H1 (cell line): ENCODE measurements around the gene HACD2. TPM values are rescaled to one million over a fixed set of nuclear protein-coding genes. Genes with fewer than 3 reads are reported as not detected.

ENCODE experiments used
- CTCF ChIA-PET: fragments of 300-600 bp; sonication (Branson Sonifier 250); formaldehyde crosslinking; loops from one replicate; lab custom pipeline; 2021; ENCODE audit not compliant: partially characterized antibody; lab: Charles Lee
- POLR2A ChIA-PET: fragments of 300-600 bp; sonication (Branson Sonifier 250); formaldehyde crosslinking; loops from one replicate; lab custom pipeline; 2021; ENCODE audit warnings: inconsistent platforms; ENCODE audit not compliant: partially characterized antibody; lab: Charles Lee
- DNase-seq, 2 experiments: peaks; one replicate each; pipeline versions ENCODE4 v3.0.0 to v3.0.0-alpha.2; 2010 to 2022; ENCODE audit warnings: low spot score in 2 of 2, low read depth in 1 of 2, mixed read lengths in 1 of 2
- FAIRE-seq: peaks from 2 replicates; lab custom pipeline; 2011; peaks lifted over from hg19 to GRCh38; lab: Jason Lieb, UNC
- H2AFZ ChIP-seq: 2 replicates; pipeline ENCODE4 v1.8.1; 2012; ENCODE audit warnings: low read length, inconsistent platforms
- H2AK5ac ChIP-seq: 2 replicates; pipeline ENCODE4 v1.6.1; 2013; ENCODE audit warnings: low read depth, low read length
- H2BK120ac ChIP-seq: replicated peaks from 2 replicates; pipeline ENCODE3; 2013; ENCODE audit warnings: low read depth, low read length, inconsistent platforms
- H2BK12ac ChIP-seq: 2 replicates; pipeline ENCODE4 v1.6.1; 2013; ENCODE audit warnings: low read depth, low read length
- H2BK15ac ChIP-seq: 2 replicates; pipeline ENCODE4 v1.6.1; 2013; ENCODE audit warnings: low read length
- H2BK20ac ChIP-seq: 2 replicates; pipeline ENCODE4 v1.6.1; 2013; ENCODE audit warnings: low read length
- H2BK5ac ChIP-seq: 2 replicates; pipeline ENCODE4 v1.6.1; 2013; ENCODE audit warnings: low read depth, low read length
- H3K14ac ChIP-seq: 2 replicates; pipeline ENCODE4 v1.6.1; 2013; ENCODE audit warnings: inconsistent platforms; ENCODE audit not compliant: insufficient read length
- H3K18ac ChIP-seq: 2 replicates; pipeline ENCODE4 v1.6.1; 2013; ENCODE audit warnings: low read length; ENCODE audit errors: extremely low read depth
- H3K23ac ChIP-seq: 2 replicates; pipeline ENCODE4 v1.6.1; 2013; ENCODE audit warnings: inconsistent platforms; ENCODE audit not compliant: insufficient read length
- H3K23me2 ChIP-seq: 2 replicates; pipeline ENCODE4 v1.6.1; 2013; ENCODE audit warnings: low read depth, low read length
- H3K27ac ChIP-seq: 2 replicates; pipeline ENCODE4 v1.6.1; 2011; ENCODE audit warnings: low read depth, low read length, inconsistent platforms
- H3K27me3 ChIP-seq, 4 experiments: replicated peaks in 1 of 4; 1 replicate in 1 of 4; 2 replicates in 3 of 4; pipeline versions ENCODE4 v1.6.1 to v1.8.1; 2011 to 2013; ENCODE audit warnings: low read length in 3 of 4, mild to moderate bottlenecking in 3 of 4, inconsistent platforms in 2 of 4, mixed read lengths in 2 of 4, moderate library complexity in 1 of 4; ENCODE audit not compliant: control insufficient read depth in 3 of 4, insufficient read depth in 3 of 4; ENCODE audit errors: extremely low read depth in 1 of 4
- H3K36me3 ChIP-seq, 4 experiments: 2 replicates each; pipeline versions ENCODE4 v1.6.1 to v1.8.1; 2011 to 2013; ENCODE audit warnings: mild to moderate bottlenecking in 4 of 4, low read length in 3 of 4, moderate library complexity in 2 of 4, control low read depth in 1 of 4, inconsistent platforms in 1 of 4; ENCODE audit not compliant: insufficient read depth in 4 of 4, control insufficient read depth in 2 of 4
- H3K4ac ChIP-seq: replicated peaks from 2 replicates; pipeline ENCODE3; 2013; ENCODE audit warnings: low read length, low read depth, mixed read lengths, inconsistent platforms; ENCODE audit not compliant: insufficient read length
- H3K4me1 ChIP-seq, 4 experiments: replicated peaks in 1 of 4; 1 replicate in 1 of 4; 2 replicates in 3 of 4; pipeline versions ENCODE4 v1.6.1 to v1.8.1; 2011 to 2013; ENCODE audit warnings: low read length in 3 of 4, inconsistent platforms in 2 of 4, mixed read lengths in 1 of 4; ENCODE audit not compliant: insufficient read depth in 4 of 4, control insufficient read depth in 3 of 4
- H3K4me2 ChIP-seq, 2 experiments: 2 replicates each; pipeline versions ENCODE4 v1.6.1 to v1.8.1; 2011 to 2013; ENCODE audit warnings: low read depth in 2 of 2, low read length in 2 of 2, control low read depth in 1 of 2, inconsistent platforms in 1 of 2, mild to moderate bottlenecking in 1 of 2; ENCODE audit not compliant: insufficient read depth in 1 of 2
- H3K4me3 ChIP-seq, 4 experiments: fragments of 200-600, 300-600 bp in 1 of 4; sonication (generic), shearing (Covaris generic), sonication (Bioruptor Twin) in 1 of 4; 2 replicates each; pipeline versions ENCODE4 v1.5.1 to v1.8.1; 2011 to 2016; ENCODE audit warnings: low read length in 4 of 4, low read depth in 3 of 4, control low read depth in 2 of 4, inconsistent platforms in 2 of 4, mild to moderate bottlenecking in 2 of 4, mixed read lengths in 1 of 4, moderate library complexity in 1 of 4; ENCODE audit not compliant: insufficient read depth in 2 of 4; ENCODE audit errors: extremely low read depth in 1 of 4
- H3K56ac ChIP-seq: replicated peaks from 2 replicates; pipeline ENCODE3; 2013; ENCODE audit warnings: low read depth, mild to moderate bottlenecking, mixed read lengths, low read length, inconsistent platforms; ENCODE audit not compliant: insufficient read length
- H3K79me1 ChIP-seq: 2 replicates; pipeline ENCODE4 v1.6.1; 2013; ENCODE audit warnings: low read depth, low read length, control low read depth
- H3K79me2 ChIP-seq, 2 experiments: 2 replicates each; pipeline versions ENCODE4 v1.6.1 to v1.8.1; 2012 to 2013; ENCODE audit warnings: low read length in 2 of 2, mild to moderate bottlenecking in 2 of 2, inconsistent platforms in 1 of 2; ENCODE audit not compliant: insufficient read depth in 2 of 2, control insufficient read depth in 1 of 2
- H3K9ac ChIP-seq, 4 experiments: replicated peaks in 1 of 4; 1 replicate in 1 of 4; 2 replicates in 3 of 4; pipeline versions ENCODE4 v1.6.1 to v1.8.1; 2011 to 2013; ENCODE audit warnings: low read depth in 3 of 4, low read length in 3 of 4, control low read depth in 2 of 4, mild to moderate bottlenecking in 2 of 4, moderate library complexity in 2 of 4, inconsistent platforms in 1 of 4; ENCODE audit errors: extremely low read depth in 1 of 4
- H3K9me3 ChIP-seq, 2 experiments: 2 replicates each; pipeline versions ENCODE4 v1.6.1 to v1.8.1; 2012 to 2013; ENCODE audit warnings: mild to moderate bottlenecking in 2 of 2, moderate library complexity in 2 of 2, control low read depth in 1 of 2, inconsistent platforms in 1 of 2, low read depth in 1 of 2, low read length in 1 of 2, mixed read lengths in 1 of 2; ENCODE audit not compliant: insufficient read depth in 2 of 2
- H4K20me1 ChIP-seq, 2 experiments: replicated peaks in 1 of 2; 2 replicates each; pipeline versions ENCODE3 to v1.8.1; 2011 to 2013; ENCODE audit warnings: inconsistent platforms in 2 of 2, low read length in 2 of 2, mild to moderate bottlenecking in 1 of 2; ENCODE audit not compliant: insufficient read depth in 2 of 2, control insufficient read depth in 1 of 2
- H4K5ac ChIP-seq: 2 replicates; pipeline ENCODE4 v1.6.1; 2013; ENCODE audit warnings: low read length, low read depth, mixed read lengths, inconsistent platforms; ENCODE audit not compliant: insufficient read length
- H4K8ac ChIP-seq: 2 replicates; pipeline ENCODE4 v1.8.0; 2013; ENCODE audit warnings: mild to moderate bottlenecking, moderate library complexity, low read length, inconsistent platforms; ENCODE audit not compliant: insufficient read depth; ENCODE audit errors: extremely low read depth
- H4K91ac ChIP-seq: replicated peaks from 2 replicates; pipeline ENCODE3; 2013; ENCODE audit warnings: low read length, mixed read lengths, inconsistent platforms; ENCODE audit not compliant: insufficient read length
- CREB1 ChIP-seq: IDR thresholded peaks from 2 replicates; pipeline ENCODE4 v1.6.1; 2012; ENCODE audit warnings: inconsistent platforms
- WGBS, 2 experiments: shearing (Covaris generic) in 1 of 2; methylation state at CpG; one replicate each; pipeline versions ENCODE4 v1.1.6 to v1.1.7; 2013 to 2015; ENCODE audit warnings: low lambda C conversion rate in 2 of 2, mixed read lengths in 2 of 2, inconsistent platforms in 1 of 2, low coverage in 1 of 2, missing lambda C conversion rate in 1 of 2; ENCODE audit not compliant: insufficient replicate concordance in 2 of 2, insufficient coverage in 1 of 2, insufficient read length in 1 of 2; ENCODE audit errors: extremely low coverage in 1 of 2, missing lambda C conversion rate in 1 of 2; 5-methylcytosine and 5-hydroxymethylcytosine counted together
- polyA plus RNA-seq, 7 experiments: library from polyadenylated mRNA; depleted of rRNA in 3 of 7; stranded (reverse) in 5 of 7; unstranded in 2 of 7; fragments of >200 nt in 5 of 7; fragments of 200-250 nt in 2 of 7; gene quantifications; 1 replicate in 5 of 7; 2 replicates in 1 of 7; 4 replicates in 1 of 7; pipeline versions ENCODE4 v1.2.1 to v1.2.3, GENCODE V29; 2011 to 2013; ENCODE audit warnings: missing spikeins in 2 of 7, mixed read lengths in 2 of 7
- total RNA-seq: library from RNA; stranded (reverse); fragmentation: NEBNext Ultra II Directional; extraction: Animal tissue kit (Norgen Biotek cat#: 25700); gene quantifications from 2 replicates; pipeline ENCODE4 v1.2.1, GENCODE V29; 2021

HACD2 gene
- total and polyA plus RNA-seq, 2 of the 8 experiments (the other 6 are each of a cell fraction or from before 2014, with no cell fraction given) = 24.9 to 31.2 TPM

DNA sequence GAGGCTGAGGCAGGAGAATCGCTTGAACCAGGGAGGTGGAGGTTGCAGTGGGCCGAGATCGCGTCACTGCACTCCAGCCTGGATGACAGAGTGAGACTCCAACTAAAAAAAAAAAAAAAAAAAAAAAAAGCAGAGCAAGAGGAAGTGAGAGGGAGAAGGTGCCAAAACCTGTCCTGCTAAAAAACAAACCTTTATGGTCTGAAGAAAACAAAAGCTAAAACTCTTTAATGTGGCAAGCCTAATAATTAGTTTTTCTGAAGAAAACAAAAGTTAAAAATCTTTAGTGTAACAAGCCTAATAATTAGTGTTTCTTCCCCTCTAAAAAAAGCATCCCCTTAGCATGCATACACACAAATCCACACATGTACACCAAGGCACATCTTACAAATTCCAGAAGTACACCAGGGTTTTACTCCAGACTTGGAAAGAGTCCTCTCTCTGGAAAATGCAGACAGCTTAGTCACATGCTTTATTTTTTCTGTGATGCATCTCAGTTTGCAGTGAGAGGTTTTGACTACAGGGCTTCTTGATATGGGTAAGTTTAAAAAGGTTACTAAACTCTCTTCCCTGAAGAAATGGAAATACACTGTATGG is 65.9 kb downstream of the HACD2 start:
- no peaks in the 10 kb centered on the region for H3K36me3 ChIP-seq
- H4K91ac ChIP-seq = no peak overlapping the region
- H2BK15ac ChIP-seq = no peak overlapping the region
- H3K27me3 ChIP-seq = no peaks in the 10 kb centered on the region
- H3K4ac ChIP-seq = no peak overlapping the region
- H2BK120ac ChIP-seq = no peak overlapping the region
- H3K79me1 ChIP-seq = no peaks in the 10 kb centered on the region; the same call in 1 of the 2 replicates
- H4K8ac ChIP-seq = no peak overlapping the region
- no peak overlapping the region for H4K5ac ChIP-seq
- FAIRE-seq (no peak), DNase-seq (no peak)
- H3K4me2 ChIP-seq = no peak overlapping the region
- H3K4me1 ChIP-seq = no peaks in the 10 kb centered on the region
- WGBS, 2 experiments = 90% methylated on average over 2 of the region's 4 CpGs; no CpG with 5 or more reads in 1 of the 2 experiments
- no peaks in the 10 kb centered on the region for H4K20me1 ChIP-seq
- TF ChIP-seq CREB1 = no peak
- H2BK12ac ChIP-seq = no peak overlapping the region
- POLR2A ChIA-PET = no interaction called here
- H2AK5ac ChIP-seq = no peak overlapping the region
- no peak overlapping the region for H3K27ac ChIP-seq
- H3K4me3 ChIP-seq = no peak overlapping the region
- H2AFZ ChIP-seq = no peak overlapping the region
- H3K23me2 ChIP-seq = no peaks in the 10 kb centered on the region
- no peak overlapping the region for H2BK20ac ChIP-seq
- H3K18ac ChIP-seq = no peak overlapping the region
- no peaks in the 10 kb centered on the region for H3K79me2 ChIP-seq
- CTCF ChIA-PET = no interaction called here
- no peaks in the 10 kb centered on the region for H3K9me3 ChIP-seq
- no peak overlapping the region for H3K9ac ChIP-seq
- H3K56ac ChIP-seq = no peak overlapping the region
- H3K23ac ChIP-seq = no peak overlapping the region
- H2BK5ac ChIP-seq = no peak overlapping the region
- no peak overlapping the region for H3K14ac ChIP-seq
